GM08714 (cell line): Measurements from ENCODE around the gene GRB2.
"Not testable (repeated sequence)": the region's sequence is repeated elsewhere in the genome, so short reads cannot be mapped to it uniquely, and the experiment has no call there.

Source experiments
- H3K4me3 ChIP-seq: fragments of 200-500 bp; sonication (Bioruptor generic); 2 replicates; pipeline ENCODE4 v1.5.1; 2014; ENCODE audit warnings: mild to moderate bottlenecking, low read length, inconsistent platforms
- ZNF274 ChIP-seq: IDR thresholded peaks from 2 replicates; pipeline ENCODE4 v1.6.1; 2012; ENCODE audit warnings: mild to moderate bottlenecking, low read depth, low read length

Gene GRB2

DNA sequence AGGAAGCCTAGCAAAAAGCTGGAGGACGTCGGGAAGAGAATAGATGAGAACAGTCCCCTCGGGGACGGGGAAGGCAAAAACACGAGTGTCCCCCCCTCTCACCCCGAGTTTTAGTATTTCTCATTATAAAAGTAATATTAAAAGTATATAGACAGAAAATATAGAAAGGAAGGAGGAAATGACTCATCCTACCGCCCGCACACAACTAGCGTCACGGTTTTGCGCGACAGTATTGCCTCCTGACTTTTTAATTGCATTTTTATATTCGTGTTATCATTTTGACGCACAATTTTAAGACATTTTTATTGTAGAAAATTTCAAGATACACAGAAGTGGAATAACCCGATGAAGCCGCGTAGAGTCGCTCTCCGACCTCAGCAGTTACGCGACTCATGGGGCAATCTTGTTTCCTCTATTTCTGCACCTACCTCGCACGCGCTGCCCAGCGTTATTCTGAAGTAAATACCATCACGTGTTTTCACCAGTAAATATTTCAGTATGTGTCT, 115.6 kb downstream of the GRB2 start:
- no peak for TF ChIP-seq ZNF274
- H3K4me3 ChIP-seq, result peak overlapping the region; percentile 73

DNA sequence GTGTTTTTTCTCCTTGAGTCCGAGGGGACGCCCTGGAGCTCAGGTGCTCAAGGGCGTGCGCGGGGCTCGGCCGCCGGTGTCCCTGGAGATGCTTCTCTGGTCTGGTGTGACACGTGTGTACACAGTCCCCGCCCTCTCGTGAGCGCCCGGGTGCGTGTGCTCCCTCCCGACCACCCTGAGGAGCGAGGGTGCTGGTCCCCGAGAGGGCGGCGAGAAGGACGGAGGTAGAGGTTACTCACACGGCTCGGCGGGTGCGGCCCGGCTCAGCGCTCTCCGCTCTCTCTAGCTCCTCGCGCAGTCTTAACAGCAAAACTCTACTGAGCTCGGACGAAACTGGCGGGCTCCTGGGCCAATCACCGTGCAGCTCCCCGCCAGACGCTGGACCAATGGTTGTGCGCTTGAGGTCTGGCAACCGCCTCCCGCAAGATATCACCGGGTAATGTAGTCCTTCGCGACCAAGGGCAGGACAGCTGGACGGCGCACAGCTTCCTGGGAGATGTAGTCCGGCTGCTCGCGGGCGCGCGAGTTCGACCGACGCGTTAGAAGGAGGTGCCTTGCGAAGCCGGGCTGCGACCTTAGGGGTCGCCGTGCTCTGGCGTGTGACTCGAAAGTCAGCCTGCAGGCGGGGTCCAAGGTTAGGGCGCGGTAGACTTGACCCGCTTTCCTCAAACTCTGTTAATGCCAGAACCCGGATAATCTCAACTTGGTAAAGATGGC, 116.2 kb downstream of the GRB2 start, which contains the start of gene SLC25A19:
TSS of gene SLC25A19 (minus strand) at position 319 of the 717 bp plus-strand sequence. CDS start 2,669 bp downstream, outside the sequence.
- H3K4me3 ChIP-seq, result peak within 1 kb of the TSS; percentile 73
- no peak for TF ChIP-seq ZNF274

DNA sequence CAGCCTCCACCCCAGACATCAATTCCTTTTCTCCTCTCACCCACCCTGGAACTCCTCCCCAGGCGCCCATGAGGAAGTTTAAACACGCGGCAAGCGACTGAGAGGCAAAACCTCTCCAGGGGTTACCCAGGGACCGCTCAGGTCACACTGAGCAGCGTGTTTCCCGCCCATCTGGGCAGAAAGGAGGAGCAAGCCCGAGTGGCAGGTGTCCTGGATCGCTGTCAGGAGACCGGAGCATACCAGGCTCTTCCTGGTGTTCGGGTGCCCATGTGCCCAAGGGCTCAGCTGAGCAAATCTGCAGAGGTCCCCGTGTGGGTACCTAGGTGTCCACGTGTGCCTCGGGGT, 116.7 kb downstream of the GRB2 start:
- H3K4me3 ChIP-seq, result peak overlapping the region; percentile 67
- no peak for TF ChIP-seq ZNF274

DNA sequence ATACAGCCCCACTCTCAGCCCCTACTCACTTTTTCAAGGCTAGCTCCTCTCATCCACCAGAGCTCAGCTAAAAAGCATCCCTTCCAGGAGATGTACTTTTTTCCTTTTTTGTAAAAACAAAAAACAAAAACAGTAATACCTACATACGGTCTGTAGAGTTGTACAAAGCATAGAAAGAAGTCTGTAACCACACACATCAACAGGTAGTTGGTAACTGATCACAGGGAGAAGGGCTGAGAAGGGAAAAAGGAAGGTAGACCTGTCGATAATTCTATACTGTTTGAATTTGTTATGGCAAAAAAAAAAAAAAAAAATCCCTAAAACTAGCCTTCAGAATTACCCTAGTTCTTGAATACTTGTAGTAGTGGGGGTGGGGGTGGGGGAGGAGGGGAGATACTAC, 117.1 kb downstream of the GRB2 start:
- peak overlapping the region; percentile 67 for H3K4me3 ChIP-seq
- no peak for TF ChIP-seq ZNF274

DNA sequence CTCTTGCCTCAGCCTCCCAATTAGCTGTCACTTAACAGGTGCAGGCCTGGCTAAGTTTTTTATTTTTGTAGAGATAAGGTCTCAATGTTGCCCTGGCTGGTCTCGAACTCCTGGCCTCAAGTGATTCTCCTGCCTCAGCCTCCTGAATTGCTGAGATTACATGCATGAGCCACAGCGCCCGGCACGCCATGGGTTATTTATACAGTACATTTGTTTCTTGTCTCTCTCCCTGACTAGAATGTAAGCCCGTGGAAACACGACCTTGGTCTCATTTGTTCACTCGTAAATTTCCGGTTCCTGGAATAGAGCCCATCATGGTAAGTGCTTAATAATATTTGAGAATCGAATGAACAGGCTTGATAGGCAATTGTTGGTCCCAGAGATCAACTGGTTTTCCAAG, 118.3 kb downstream of the GRB2 start:
- H3K4me3 ChIP-seq, result no peak overlapping the region
- TF ChIP-seq ZNF274, result no peak

DNA sequence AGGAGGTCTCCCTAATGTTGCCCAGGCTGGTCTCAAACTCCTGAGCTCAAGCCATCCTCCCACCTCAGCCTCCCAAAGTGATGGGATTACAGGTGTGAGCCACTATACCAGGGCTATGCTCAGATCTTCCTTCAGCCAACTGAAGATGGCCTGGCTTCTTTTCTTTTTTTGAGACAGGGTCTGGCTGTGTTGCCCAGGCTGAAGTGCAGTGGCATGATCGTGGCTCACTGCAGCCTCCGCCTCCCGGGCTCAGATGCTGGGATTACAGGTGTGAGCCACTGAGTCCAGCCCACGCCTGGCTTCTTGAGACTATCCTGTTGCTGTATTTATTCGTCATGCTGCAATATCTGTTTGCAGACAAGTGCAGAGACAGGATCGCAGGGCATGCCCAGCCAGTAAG, 120.4 kb downstream of the GRB2 start:
- H3K4me3 ChIP-seq, result no peak overlapping the region
- TF ChIP-seq ZNF274, result no peak

DNA sequence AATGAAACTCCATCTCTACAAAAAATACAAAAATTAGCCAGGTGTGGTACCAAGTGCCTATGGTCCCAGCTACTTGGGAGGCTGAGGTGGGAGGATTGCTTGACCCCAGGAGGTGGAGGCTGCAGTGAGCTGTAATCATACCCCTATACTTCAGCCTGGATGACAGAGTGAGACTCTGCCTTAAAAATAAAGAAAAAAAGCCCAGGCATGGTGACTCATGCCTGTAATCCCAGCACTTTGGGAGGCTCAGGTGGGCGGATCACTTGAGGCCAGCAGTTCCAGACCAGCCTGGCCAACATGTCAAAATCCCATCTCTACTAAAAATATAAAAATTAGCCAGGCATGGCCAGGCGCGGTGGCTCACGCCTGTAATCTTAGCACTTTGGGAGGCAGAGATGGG, 125.3 kb downstream of the GRB2 start:
- H3K4me3 ChIP-seq, result not testable (repeated sequence)

DNA sequence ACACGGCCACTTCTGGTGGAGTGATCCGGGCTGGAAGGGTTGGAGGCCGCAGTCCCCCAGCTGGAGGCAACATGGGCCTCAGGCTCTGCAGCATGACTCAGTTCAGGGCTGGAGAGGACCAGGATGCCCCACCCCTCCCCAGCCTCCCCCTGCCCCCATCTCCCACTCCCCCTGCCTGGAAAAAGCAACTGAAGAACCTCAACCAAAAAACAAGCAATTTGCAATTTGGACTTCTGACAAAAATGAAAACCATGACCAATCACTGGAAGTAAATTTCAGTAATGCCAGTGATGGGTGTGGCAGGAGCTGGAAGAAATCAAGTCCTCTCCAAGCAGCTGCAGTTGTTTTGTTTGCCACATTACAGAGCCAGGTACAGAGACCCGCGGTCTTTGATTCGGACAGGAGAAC, 127.8 kb downstream of the GRB2 start:
- H3K4me3 ChIP-seq, result no peak overlapping the region
- TF ChIP-seq ZNF274, result no peak

DNA sequence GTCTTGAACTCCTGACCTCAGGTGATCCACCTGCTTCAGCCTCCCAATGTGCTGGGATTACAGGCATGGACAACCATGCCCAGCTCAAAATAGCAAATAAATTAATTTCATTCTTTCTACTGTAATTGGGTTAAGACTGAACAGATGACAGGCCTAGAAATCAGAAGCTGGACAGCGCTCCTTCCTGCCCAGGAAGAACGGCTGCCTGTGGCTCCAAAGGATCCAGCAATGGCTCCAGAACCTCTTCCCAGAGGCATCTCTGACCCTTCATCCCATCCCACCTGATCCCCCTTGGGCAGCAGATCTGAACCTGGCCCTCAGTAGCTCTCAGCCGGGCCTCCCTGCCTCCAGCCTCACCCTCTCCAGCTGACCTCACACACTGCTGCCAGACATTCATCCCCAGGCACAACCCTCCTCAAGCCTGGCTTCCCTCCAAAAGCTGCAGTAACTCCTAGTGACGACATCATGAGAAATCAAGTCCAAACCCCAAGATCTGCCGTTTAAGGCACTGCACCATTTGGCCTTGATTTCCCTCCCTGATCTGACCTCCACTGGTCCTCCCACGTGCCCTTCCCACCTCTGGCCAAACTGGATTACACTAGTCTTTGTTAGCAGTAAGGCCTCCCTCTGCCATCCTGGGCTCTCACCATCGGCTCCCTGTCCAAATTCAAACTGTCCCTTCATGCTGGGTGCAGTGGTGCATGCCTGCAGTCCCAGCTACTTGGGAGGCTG, 131.3 kb downstream of the GRB2 start:
- TF ChIP-seq ZNF274, result no peak
- H3K4me3 ChIP-seq, result no peak overlapping the region

DNA sequence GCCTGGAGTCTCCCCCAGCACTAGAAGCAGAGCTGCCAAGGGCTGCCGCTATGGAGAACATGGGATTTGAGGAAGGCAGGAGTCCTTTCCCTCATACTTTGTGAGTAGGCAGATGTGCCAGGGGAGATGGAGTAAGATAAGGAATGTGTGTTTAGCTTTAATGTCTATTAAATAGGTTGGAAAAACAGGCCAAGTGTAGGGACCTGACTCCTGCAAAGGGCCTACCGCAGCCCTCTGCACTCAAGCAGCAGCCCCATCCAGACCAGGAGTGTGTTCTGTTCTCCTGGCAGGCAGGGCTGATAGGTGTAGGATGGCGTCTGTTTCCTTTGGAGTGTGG, 132.7 kb downstream of the GRB2 start:
- TF ChIP-seq ZNF274, result no peak
- H3K4me3 ChIP-seq, result no peak overlapping the region

DNA sequence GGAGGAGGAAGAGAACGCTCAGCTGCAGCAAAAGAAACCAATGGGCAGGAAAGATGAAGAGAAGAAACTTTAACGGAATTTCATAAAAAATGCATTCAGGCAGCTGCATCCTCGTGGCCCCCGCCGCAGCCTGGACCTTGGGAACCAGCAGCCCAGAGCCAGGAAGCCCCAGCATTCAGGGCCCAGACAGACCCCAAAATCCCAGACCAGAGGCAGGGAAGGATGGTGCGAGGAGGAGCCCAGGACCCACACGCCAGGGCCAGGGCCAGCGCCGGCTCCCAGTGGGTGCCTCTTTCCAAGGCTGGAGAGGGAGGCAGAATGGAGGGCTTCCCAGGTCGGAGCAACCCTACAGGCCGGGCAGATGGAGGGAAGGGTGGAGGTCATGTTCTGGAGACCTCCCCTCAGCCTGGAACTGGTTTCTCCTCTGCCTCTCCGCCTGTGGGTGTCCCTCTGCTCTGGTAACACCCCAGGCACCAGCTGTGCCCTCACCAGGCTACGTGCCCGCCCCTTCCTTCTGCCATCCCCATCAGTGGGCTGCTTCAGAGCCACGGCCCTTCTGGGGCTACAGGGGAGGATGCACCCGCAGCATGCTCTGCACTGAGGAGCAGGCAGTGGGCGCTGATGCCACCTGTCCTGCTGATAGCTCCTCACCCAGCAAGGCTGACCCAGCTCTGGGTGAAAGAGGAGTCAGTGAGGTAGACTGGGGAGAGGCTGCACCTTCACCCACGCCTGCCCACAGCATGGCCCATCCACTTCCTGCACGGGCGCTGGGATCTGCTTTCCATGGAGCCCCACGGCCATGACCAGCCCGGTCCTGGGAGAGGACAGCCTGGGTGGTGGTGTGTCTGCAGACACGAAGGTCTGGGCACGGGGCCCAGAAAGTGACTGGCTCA, 133.3 kb downstream of the GRB2 start:
- no peak for TF ChIP-seq ZNF274
- peak overlapping the region; percentile 70 for H3K4me3 ChIP-seq

DNA sequence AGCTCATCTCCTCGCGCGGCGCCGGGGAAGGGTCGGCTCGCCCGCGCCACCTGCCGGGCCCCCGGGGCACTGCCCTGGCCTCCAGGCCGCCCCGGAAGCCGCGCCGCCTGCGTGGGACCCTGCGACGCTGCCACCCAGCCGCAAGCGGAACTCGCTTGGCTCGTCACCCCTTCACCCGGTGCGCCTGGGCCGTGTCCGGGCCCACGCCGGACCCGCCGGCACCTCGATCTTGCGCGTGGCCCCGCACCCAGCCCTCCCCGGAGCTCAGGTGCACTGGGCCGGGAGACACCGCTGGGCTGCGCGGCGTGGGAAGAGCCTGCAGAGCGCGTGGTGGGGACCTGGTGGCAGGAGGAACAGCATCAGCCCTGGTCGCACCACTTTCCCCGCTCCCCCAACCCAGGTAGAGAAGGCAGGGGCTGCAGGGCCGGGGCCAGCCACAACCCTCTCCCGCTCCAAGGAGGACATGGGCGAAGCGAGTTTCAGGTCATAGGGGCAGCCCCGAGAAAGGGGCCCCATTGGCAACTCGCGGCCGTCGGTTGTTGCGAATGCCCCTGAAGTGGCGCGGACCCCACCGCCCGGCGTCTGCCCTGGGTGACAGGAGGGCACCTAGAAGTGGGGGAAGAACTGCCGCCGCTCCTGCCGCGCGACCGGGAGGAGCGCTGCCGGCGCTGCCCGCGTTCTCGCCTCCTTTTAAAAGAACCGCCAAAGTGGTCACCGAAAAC, 134.1 kb downstream of the GRB2 start:
- TF ChIP-seq ZNF274, result no peak
- H3K4me3 ChIP-seq, result peak overlapping the region; percentile 70

DNA sequence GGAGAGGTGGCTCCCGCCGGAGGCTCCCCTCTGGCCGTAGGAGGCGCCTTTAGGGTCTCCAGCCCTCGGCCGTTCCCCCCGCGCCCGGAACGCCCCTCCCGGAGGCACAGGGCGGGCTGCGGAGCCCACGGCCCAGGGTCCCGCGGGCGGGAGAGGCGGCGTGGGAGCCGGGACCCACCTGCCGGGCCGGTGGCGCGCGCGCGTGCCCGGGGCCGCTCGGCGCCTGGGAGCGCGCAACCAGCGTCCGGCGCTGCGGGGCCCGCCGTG, 134.6 kb downstream of the GRB2 start, which contains the start of gene MIF4GD:
TSS of gene MIF4GD (minus strand) at position 266 of the 267 bp plus-strand sequence. CDS start 1,036 bp downstream, outside the sequence.
- TF ChIP-seq ZNF274, result no peak
- peak within 1 kb of the TSS; percentile 70 for H3K4me3 ChIP-seq
